Mononuclear cell (primary cell): Measurements from ENCODE around the gene SDCBP2. TPM values are rescaled to one million over a fixed set of nuclear protein-coding genes. Genes with fewer than 3 reads are reported as not detected.

Experiments used
- H3K27me3 ChIP-seq: 2 replicates; pipeline ENCODE4 v1.6.0; 2011; ENCODE audit warnings: low read length, control low read depth; ENCODE audit not compliant: insufficient read depth
- H3K4me1 ChIP-seq: 2 replicates; pipeline ENCODE4 v1.5.1; 2011; ENCODE audit warnings: mild to moderate bottlenecking, low read length, control low read depth; ENCODE audit not compliant: insufficient read depth
- H3K4me3 ChIP-seq: 2 replicates; pipeline ENCODE4 v1.5.1; 2011; ENCODE audit warnings: mild to moderate bottlenecking, low read length, moderate library complexity
- H3K9me3 ChIP-seq: 2 replicates; pipeline ENCODE4 v1.5.1; 2011; ENCODE audit warnings: low read depth, mild to moderate bottlenecking, control low read depth, low read length
- total RNA-seq: library from RNA; depleted of rRNA; stranded (reverse); fragments of >200 nt; gene quantifications from one replicate; pipeline ENCODE4 v1.2.3, GENCODE V29; 2012

Gene SDCBP2
- total RNA-seq, 1 donor = 0.42 TPM

DNA sequence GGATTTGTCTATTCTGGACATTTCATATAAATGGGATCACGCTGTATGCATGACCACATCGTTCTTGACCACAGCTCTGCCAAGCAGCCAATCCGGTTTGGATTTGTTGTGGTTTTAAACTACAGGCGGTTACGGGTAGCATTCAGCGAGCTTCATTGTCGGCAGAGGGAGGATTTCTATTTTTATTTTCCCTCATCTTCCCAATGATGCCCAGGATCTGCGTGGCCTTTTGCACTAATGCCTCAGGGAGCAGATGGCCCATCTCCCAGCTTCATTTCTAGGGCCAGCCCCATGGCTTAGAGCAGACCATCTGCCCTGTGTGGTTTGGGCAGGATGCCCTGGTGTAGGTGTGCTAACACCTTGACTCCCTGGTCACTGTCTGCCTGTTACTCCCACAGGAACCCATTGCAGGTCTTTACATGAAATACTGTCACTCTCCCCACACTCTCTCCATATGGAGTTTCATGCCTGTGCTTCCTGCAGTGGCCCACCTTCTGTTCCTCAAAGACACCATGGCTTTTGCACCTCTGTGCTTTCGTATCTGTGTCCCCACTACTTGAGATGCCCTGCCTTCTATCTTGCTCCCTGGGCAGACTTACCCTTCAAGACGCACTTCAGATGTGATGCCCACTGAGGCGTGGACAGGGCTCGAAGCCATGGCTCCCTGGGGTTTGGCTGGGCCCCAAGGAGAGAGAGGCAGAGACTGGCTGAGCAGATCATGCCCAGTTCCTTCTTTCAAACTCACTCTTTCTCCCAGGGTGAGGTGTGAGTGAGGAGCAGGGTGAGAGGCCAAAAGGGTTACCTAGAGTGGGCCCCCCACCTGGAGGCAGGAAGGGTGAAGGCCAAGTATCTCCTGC, 26.0 kb downstream of the SDCBP2 start:
- Histone ChIP-seq H3K27me3 (no peaks in the 10 kb centered on the region), H3K4me3 (no peak overlapping the region), H3K9me3 (no peaks in the 10 kb centered on the region), H3K4me1 (peaks cover 7% of the 10 kb centered on the region)

DNA sequence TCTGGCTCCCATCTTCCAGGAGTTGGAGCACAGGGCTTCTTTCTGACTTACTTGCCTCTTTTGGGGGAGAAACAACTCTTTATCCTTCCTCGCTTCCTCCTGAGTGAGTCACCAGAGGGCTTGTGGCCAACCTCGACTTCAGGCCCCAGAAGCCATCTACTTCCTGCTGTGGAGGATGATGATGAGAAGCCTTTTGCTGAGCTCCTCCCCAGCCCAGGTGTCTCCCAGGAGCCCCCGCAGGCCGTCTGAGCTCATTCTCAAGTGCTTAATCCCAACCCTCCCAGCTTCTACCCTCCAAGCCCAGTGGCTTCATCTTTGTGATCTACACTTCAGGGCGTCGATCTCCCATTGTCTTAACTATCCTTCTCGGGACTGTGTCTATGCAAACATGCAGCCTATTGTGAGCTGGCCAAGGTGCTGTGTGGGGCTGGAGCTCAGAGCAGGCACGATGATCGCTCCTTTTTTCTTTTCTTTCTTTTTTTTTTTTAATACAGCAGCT, 27.9 kb downstream of the SDCBP2 start:
- H3K4me3 ChIP-seq = no peak overlapping the region
- no peaks in the 10 kb centered on the region for H3K27me3 ChIP-seq
- H3K9me3 ChIP-seq = no peaks in the 10 kb centered on the region
- peaks cover 7% of the 10 kb centered on the region for H3K4me1 ChIP-seq

DNA sequence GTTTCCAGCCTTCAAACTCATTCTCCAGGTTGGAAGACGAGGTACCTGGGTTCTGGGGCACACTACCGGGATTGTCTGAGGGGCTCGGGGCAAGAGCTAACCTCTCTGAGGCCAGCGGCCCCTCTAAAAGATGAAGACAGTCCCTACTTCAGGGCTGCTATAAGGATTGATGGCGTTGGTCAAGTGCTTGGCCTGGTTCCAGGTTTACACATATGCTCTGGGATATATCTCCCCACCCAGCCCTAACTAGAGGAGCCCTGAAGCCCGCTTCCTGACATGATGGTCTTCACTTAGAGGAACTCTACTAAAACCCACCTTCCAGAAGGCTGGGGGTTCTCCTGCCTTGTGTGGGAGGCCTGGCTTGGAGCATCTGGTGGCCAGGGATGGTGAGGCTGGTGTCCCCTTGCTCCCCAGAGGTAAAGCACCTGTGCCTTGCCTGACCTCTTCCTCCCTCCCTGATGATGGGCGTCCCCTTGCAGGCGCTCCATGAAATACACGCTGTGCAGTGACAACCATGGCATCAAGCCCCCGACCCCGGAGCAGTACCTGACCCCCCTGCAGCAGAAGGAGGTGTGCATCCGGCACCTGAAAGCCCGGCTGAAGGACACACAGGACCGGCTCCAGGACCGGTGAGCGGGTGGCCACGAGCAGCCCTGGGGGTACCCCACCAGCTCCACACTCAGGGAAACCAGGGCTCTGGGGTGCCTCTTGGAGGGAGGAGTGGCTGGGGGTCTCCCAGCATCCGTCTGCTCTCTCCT, 28.7 kb downstream of the SDCBP2 start:
- peaks cover 7% of the 10 kb centered on the region for H3K4me1 ChIP-seq
- H3K4me3 ChIP-seq = no peak overlapping the region
- H3K27me3 ChIP-seq = no peaks in the 10 kb centered on the region
- H3K9me3 ChIP-seq = no peaks in the 10 kb centered on the region

DNA sequence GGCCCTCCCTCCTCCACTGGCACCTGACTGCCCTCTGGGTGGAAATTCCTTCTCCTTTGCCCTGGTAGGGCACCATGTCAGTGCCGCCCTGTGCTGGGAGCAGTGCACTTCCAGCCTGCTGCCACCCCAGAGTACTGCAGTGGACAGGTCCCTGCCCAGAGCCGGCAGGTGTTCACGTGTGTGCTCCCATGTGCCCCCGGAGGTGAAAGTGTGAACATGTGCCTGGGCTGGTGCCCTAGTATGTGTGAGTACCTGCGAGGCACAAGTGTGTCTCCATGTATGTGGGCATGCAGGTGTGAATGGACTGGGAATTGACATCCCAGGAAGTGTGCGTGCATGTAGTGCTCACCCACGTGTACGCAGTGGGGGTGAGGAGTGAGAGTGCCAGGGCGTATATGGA, 29.4 kb downstream of the SDCBP2 start:
- Histone ChIP-seq H3K27me3 (no peaks in the 10 kb centered on the region), H3K9me3 (no peaks in the 10 kb centered on the region), H3K4me3 (no peak overlapping the region), H3K4me1 (peaks cover 7% of the 10 kb centered on the region)

DNA sequence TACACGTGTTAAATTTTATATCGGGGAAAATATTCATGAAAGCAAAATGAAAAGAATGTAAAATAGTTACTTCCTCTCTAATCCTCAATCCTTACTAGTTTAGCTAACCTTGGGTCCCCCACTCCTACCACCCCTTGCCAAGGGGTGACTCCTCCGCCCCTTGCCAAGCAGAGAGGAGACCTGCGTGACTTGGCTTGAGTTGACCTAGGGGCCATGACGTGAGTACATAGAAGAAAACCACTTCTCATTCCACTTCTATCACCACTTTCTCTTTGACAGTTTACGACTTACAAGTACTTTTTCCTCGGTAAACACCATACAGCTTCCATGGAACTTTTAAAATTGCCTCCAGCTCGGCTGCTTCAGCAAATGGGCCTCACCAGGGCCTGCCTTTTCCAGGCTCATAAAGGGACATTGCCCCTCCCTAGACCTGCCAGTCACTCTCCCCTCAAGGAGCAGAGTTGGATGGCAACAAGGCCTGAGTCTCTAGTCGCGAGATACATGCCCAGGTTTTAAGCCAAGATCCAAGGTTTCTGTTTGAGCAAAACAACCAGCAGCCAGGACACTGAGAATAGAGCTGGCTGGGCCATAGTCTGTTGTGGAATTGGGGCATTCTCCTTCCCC, 29.9 kb downstream of the SDCBP2 start:
- H3K4me1 ChIP-seq = peaks cover 7% of the 10 kb centered on the region
- H3K4me3 ChIP-seq = no peak overlapping the region
- H3K27me3 ChIP-seq = no peaks in the 10 kb centered on the region
- no peaks in the 10 kb centered on the region for H3K9me3 ChIP-seq

DNA sequence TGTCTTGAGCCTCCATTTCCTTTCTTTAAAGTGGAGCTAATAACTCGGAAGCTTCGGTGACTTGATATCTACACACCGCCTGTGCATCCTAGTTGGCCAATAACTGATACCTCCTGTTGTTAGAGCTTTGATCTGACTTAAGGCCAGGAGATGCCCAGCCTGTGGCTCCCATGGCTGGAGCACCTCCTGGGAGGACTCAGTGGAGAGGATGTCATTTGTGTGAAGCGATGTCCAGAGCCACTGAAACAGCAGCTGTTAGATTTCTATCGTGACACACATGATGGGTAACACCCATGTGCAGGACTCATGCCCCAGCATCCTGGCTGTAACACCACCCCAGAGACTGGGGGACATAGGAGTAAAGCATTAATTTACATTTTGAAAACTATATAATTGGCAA, 30.8 kb downstream of the SDCBP2 start:
- H3K9me3 ChIP-seq = no peaks in the 10 kb centered on the region

DNA sequence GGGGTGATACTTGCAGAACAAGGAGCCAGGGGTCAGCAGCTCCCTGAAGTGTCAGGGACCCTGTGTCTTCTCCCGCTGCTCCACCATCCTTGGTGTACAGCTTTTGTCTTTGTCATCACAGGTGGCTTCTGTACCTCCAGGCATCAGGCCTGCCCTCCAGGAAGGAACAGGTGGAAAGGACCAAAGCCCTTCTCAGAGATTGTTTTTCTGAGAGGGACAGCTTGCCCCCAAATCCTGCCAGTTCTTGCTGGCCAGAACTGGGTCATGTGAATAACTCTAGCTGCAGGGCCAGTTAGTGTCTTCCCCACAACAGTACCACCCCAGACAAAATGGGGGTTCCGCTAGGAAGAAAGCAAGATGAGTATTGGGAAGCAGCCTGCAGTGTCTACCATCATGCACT, 31.5 kb downstream of the SDCBP2 start:
- Histone ChIP-seq H3K4me3 (no peak overlapping the region), H3K4me1 (peaks cover 7% of the 10 kb centered on the region), H3K9me3 (no peaks in the 10 kb centered on the region), H3K27me3 (no peaks in the 10 kb centered on the region)

More for the DNA sequence above, 30.8 kb downstream of the SDCBP2 start:
- peaks cover 7% of the 10 kb centered on the region for H3K4me1 ChIP-seq
- H3K4me3 ChIP-seq = no peak overlapping the region
- H3K27me3 ChIP-seq = no peaks in the 10 kb centered on the region

DNA sequence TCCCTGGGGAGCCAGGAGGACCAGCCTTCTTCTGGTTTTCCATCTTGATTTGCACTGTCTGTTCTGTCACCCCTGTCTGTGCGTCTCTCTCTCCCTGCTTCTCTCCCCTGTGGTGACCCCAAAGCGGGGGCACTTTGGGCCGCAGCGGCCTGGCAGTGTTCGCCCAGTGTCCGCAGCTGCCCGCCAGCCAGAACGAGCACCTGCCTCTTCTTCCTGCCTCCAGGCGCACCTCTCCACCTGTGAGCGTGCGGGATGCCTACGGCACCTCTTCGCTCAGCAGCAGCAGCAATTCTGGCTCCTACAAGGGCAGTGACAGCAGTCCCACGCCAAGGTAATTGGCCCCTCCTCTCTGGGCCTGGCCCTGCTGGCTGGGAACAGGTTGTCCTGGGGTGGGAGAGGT, 32.0 kb downstream of the SDCBP2 start:
- H3K9me3 ChIP-seq = no peaks in the 10 kb centered on the region
- no peak overlapping the region for H3K4me3 ChIP-seq
- peaks cover 7% of the 10 kb centered on the region for H3K4me1 ChIP-seq
- H3K27me3 ChIP-seq = no peaks in the 10 kb centered on the region

DNA sequence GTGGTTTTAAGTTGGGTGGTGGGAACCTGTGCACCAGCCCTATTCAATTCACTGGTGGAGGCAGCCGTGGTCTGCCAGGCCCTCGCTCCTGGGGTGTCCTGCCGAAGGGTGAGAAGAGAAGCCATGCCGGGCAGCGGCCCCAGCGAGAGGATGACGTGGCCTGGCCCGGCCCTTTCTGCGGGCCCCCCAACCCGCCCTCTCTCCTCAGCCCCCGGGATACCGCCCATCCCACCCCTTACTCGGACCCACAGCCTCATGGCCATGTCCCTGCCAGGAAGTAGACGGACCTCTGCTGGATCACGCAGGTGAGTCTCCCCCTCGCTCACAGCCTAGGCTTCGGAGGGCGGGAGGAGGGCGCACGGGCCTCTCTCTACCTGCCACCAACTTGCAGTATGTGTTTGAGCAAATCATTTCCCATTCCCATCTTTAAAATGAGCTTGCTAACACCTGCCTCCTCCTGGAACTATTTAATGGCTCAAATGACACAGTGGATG, 32.8 kb downstream of the SDCBP2 start:
- Histone ChIP-seq H3K9me3 (no peaks in the 10 kb centered on the region), H3K27me3 (no peaks in the 10 kb centered on the region), H3K4me3 (no peak overlapping the region)

DNA sequence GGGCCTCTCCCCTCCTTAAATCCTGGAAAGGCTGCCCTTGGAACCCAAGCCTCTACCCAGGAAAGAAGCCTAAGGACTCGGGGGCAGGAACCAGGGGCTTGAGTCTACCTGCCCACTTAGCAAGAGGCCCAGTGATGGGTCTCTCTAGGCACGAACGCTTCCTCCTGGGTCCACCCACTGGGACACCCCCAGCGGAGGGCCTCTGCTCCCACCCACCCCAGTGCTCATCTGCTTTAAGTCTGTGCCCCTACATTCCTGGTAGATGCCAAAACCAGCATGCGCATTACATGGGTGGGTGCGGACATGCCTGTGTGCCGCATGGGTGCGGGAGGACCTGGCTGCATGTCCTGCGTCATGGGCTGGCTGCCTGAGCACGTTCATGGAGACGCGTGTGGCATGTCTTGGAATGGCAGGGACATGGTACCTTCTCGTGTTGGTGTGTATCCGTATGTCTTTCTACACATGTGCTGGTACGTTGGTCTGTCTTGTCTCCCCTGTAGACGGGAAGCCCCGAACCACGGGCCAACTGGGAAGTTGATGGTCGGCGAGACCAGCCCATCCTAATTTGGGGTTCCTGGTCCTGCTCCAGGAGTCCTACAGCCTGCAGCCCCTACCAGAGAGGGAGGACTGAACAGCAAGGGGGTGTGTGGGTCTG, 33.5 kb downstream of the SDCBP2 start:
- H3K4me1 ChIP-seq = peaks cover 1% of the 10 kb centered on the region
- no peaks in the 10 kb centered on the region for H3K27me3 ChIP-seq
- H3K9me3 ChIP-seq = no peaks in the 10 kb centered on the region
- H3K4me3 ChIP-seq = no peak overlapping the region

More for the DNA sequence above, 32.8 kb downstream of the SDCBP2 start:
- peaks cover 7% of the 10 kb centered on the region for H3K4me1 ChIP-seq

DNA sequence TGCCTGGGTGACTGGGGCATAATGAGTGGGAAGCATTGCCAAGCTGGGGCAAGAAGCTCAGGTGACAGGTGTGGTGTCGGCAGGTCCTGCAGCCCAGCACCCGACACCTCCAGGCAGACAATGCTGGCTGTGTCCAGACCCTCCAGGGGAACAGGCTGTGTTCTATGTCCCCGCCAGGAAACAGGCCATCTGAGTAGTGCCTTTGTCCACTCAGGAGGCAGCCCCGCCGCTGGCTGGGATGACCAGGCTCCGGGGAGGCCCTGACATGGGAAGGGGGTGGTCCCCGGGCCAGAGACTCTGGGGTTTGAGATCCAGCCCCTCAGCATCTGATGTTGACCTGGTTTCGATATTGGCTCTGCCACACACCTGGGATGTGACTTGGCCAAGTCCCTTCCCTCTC, 34.4 kb downstream of the SDCBP2 start:
- Histone ChIP-seq H3K27me3 (no peaks in the 10 kb centered on the region), H3K4me3 (no peak overlapping the region), H3K9me3 (no peaks in the 10 kb centered on the region), H3K4me1 (no peaks in the 10 kb centered on the region)

DNA sequence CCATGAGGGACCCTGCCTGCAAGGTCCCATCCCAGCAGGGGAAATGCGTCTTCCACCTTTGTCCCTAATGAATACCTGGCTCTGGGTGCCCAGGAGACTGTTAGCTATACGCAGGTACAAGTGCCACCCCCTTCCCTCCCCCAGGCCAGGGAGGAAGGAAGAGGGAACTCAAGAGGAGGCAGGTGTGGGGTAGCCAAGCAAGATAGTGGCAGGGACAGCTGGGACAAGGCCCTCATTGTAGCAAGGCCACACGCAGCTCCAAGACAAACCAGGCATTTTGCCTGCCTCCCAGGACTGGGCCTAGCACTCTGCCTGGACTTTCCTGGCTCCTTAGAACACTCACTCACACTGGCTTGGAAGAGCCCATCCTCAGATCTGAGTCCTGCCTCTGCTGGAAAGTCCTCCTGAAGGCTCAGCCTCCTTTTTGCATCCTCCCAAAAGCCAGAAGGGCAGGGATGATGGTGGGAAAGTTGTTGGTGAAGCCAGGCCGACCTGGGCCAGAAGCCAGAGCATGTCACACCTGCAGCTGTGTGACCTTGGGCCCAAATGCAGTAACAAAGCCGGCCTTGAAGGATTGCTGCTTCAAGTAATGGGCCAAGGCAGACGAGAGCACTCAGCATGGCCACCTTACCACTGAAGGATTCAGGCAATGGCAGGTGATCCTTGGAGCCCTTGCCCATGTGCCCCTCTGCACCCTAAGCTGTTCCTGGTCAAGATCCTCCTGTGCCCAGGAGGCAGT, 35.1 kb downstream of the SDCBP2 start:
- Histone ChIP-seq H3K4me1 (no peaks in the 10 kb centered on the region), H3K9me3 (no peaks in the 10 kb centered on the region), H3K4me3 (no peak overlapping the region), H3K27me3 (no peaks in the 10 kb centered on the region)

DNA sequence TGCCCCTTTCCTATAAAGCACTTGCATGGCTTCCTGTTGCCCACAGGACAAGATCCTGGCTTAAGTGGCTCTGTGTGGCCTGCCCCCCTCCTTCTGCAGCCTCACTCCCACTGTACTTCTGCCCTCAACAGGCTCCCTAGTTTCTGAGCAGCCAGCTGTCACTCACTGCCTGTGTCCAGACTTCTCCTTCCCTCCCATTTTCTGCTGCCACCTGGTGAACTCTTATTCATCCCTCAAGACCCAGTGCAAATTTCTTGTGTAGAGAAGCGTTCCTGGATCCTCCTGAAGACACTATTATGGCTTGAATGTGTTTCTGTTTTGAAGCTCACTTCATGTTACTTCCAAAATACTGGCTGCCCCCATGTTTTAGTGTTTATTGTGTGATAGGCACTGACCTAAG, 36.3 kb downstream of the SDCBP2 start:
- Histone ChIP-seq H3K4me3 (no peak overlapping the region), H3K27me3 (no peaks in the 10 kb centered on the region), H3K4me1 (no peaks in the 10 kb centered on the region), H3K9me3 (no peaks in the 10 kb centered on the region)

DNA sequence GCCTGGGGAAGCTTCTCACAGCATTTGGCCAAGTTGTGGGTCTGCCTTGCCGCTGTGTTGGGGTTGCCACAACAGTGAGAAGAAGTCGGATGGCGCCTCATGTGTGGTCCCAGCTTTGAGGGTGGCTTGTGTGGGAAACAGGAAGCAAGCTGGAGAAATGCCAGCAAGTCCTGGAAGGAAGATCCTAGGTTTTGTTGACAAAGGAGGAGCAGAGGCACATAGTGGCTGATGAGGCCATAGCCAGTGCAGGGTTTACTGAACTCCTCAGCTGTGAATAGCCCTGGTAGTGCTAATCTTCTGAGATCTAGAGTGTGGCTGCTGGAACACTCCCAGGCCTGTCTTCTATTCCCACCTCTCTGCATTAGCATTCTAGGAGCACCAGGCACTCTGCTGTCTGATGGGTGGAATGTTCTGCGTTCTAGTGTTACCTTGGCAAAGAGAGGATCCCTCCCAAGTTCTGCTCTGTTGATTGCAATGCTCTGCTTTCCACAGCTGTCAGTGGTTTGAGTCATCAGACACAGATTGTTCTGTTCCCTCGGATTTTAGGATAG, 37.7 kb downstream of the SDCBP2 start:
- Histone ChIP-seq H3K4me3 (no peak overlapping the region), H3K27me3 (no peaks in the 10 kb centered on the region), H3K4me1 (peaks cover 7% of the 10 kb centered on the region), H3K9me3 (no peaks in the 10 kb centered on the region)
